Activated CD4-positive, alpha-beta memory T cell treated with anti-CD3 and anti-CD28 coated beads, Interleukin-2, amount 10 ng/mL, durations not matched to agents 7 days and 5 days (primary cell): ENCODE measurements around the gene KLHL26. TPM values are rescaled to one million over a fixed set of nuclear protein-coding genes. Genes with fewer than 3 reads are reported as not detected.

ENCODE experiments used
- CTCF ChIA-PET: fragments of 350-600 bp; sonication (Branson Sonifier 250); formaldehyde crosslinking; loops from one replicate; lab custom pipeline; 2021; ENCODE audit warnings: antibody characterized with exemption, inconsistent platforms; lab: Charles Lee
- POLR2A ChIA-PET: fragments of 350-600 bp; sonication (Branson Sonifier 250); formaldehyde crosslinking; loops from one replicate; lab custom pipeline; 2021; ENCODE audit warnings: antibody characterized with exemption; lab: Charles Lee
- DNase-seq: peaks from one replicate; pipeline ENCODE4 v3.0.0-alpha.2; 2020
- H3K27ac Mint-ChIP-seq: one replicate; pipeline ENCODE4 v1.8.0; 2021; ENCODE audit warnings: mild to moderate bottlenecking, mixed read lengths
- H3K27me3 Mint-ChIP-seq: one replicate; pipeline ENCODE4 v1.8.0; 2021; ENCODE audit warnings: mixed read lengths
- H3K36me3 Mint-ChIP-seq: one replicate; pipeline ENCODE4 v1.8.0; 2021; ENCODE audit warnings: low read depth, mixed read lengths
- H3K4me1 Mint-ChIP-seq: one replicate; pipeline ENCODE4 v1.8.0; 2021; ENCODE audit warnings: mixed read lengths
- H3K4me3 Mint-ChIP-seq: one replicate; pipeline ENCODE4 v1.8.0; 2021; ENCODE audit warnings: mild to moderate bottlenecking, mixed read lengths
- H3K9me3 Mint-ChIP-seq: one replicate; pipeline ENCODE4 v1.8.0; 2021; ENCODE audit warnings: mixed read lengths
- total RNA-seq, 2 experiments: library from RNA; stranded (reverse); gene quantifications; one replicate each; pipeline ENCODE4 v1.2.3, GENCODE V29; 2021

Gene KLHL26
- total RNA-seq, 2 experiments from 2014 or later: 10.8 to 11.0 TPM

- ChIA-PET POLR2A (interaction anchor here (1.1 to 2.0 kb wide), 3 partner anchors 64 to 284 kb away, joined by 3 to 4 read pairs (median 3); partner anchors contain the start of genes COPE, DDX49, FKBP8 and UBA52), CTCF (no interaction called here)
- Mint-ChIP-seq H3K27me3 (peaks cover 9% of the 10 kb centered on the region), H3K4me1 (peaks cover 37% of the 10 kb centered on the region), H3K27ac (peak overlapping the region; percentile 89), H3K9me3 (no peaks in the 10 kb centered on the region), H3K4me3 (peak overlapping the region; percentile 80), H3K36me3 (no peaks in the 10 kb centered on the region)
- no peak for DNase-seq
Measured at GRCh38 chr19:18635831-18636182, 1.0 kb upstream of the KLHL26 start.

GRCh38 chr19:18636183-18636968 is 452 bp upstream of the KLHL26 start:
- ChIA-PET POLR2A (no interaction called here), CTCF (no interaction called here)
- Mint-ChIP-seq H3K27me3 (peaks cover 9% of the 10 kb centered on the region), H3K36me3 (no peaks in the 10 kb centered on the region), H3K4me3 (peak overlapping the region; percentile 80), H3K27ac (peak overlapping the region; percentile 89), H3K4me1 (peaks cover 37% of the 10 kb centered on the region), H3K9me3 (no peaks in the 10 kb centered on the region)
- DNase-seq: peak; percentile 99

- CTCF ChIA-PET: no interaction called here
- Mint-ChIP-seq H3K4me1 (peaks cover 37% of the 10 kb centered on the region), H3K9me3 (no peaks in the 10 kb centered on the region), H3K27me3 (peaks cover 9% of the 10 kb centered on the region), H3K4me3 (peak overlapping the region; percentile 80), H3K27ac (peak overlapping the region; percentile 42), H3K36me3 (no peaks in the 10 kb centered on the region)
- DNase-seq: no peak
- POLR2A ChIA-PET: no interaction called here
Measured at GRCh38 chr19:18637673-18638630, 1.1 kb downstream of the KLHL26 start.

GRCh38 chr19:18639706-18640243 is 2.9 kb downstream of the KLHL26 start:
- H3K9me3 Mint-ChIP-seq: no peaks in the 10 kb centered on the region
- no peaks in the 10 kb centered on the region for H3K36me3 Mint-ChIP-seq
- ChIA-PET CTCF (interaction anchor here (0.6 to 1.5 kb wide), 4 partner anchors 45 to 350 kb away, joined by 3 to 4 read pairs (median 3); partner anchors contain the start of genes COPE, DDX49 and REX1BD), POLR2A (no interaction called here)
- no peak overlapping the region for H3K4me3 Mint-ChIP-seq
- no peak overlapping the region for H3K27ac Mint-ChIP-seq
- peaks cover 37% of the 10 kb centered on the region for H3K4me1 Mint-ChIP-seq
- no peak for DNase-seq
- peaks cover 3% of the 10 kb centered on the region for H3K27me3 Mint-ChIP-seq

- no peaks in the 10 kb centered on the region for H3K27me3 Mint-ChIP-seq
- no peak for DNase-seq
- ChIA-PET CTCF (interaction anchor here (0.7 kb wide), 1 partner anchor 153 kb away, joined by 3 read pairs; no protein-coding TSS in a partner anchor), POLR2A (interaction anchor here (0.8 kb wide), 1 partner anchor 187 kb away, joined by 4 read pairs; the partner anchor contains the start of gene UPF1)
- H3K9me3 Mint-ChIP-seq: no peaks in the 10 kb centered on the region
- peaks cover 6% of the 10 kb centered on the region for H3K4me1 Mint-ChIP-seq
- no peak overlapping the region for H3K4me3 Mint-ChIP-seq
- H3K36me3 Mint-ChIP-seq: no peaks in the 10 kb centered on the region
- no peak overlapping the region for H3K27ac Mint-ChIP-seq
Measured at GRCh38 chr19:18644196-18645034, 7.6 kb downstream of the KLHL26 start.

- Mint-ChIP-seq H3K27me3 (no peaks in the 10 kb centered on the region), H3K4me3 (no peak overlapping the region), H3K4me1 (peaks cover 3% of the 10 kb centered on the region), H3K9me3 (no peaks in the 10 kb centered on the region), H3K27ac (no peak overlapping the region), H3K36me3 (no peaks in the 10 kb centered on the region)
- ChIA-PET CTCF (interaction anchor here (0.7 kb wide), 1 partner anchor 154 kb away, joined by 3 read pairs; no protein-coding TSS in a partner anchor), POLR2A (interaction anchor here (0.8 kb wide), 1 partner anchor 186 kb away, joined by 4 read pairs; the partner anchor contains the start of gene UPF1)
- DNase-seq: no peak
Measured at GRCh38 chr19:18645035-18645511, 8.2 kb downstream of the KLHL26 start.

- DNase-seq: no peak
- Mint-ChIP-seq H3K27ac (no peak overlapping the region), H3K9me3 (no peaks in the 10 kb centered on the region), H3K36me3 (no peaks in the 10 kb centered on the region), H3K4me3 (no peak overlapping the region), H3K27me3 (no peaks in the 10 kb centered on the region), H3K4me1 (peaks cover 3% of the 10 kb centered on the region)
- CTCF ChIA-PET: no interaction called here
- POLR2A ChIA-PET: no interaction called here
Measured at GRCh38 chr19:18646535-18647370, 9.9 kb downstream of the KLHL26 start.

- ChIA-PET CTCF (no interaction called here), POLR2A (no interaction called here)
- Mint-ChIP-seq H3K27me3 (no peaks in the 10 kb centered on the region), H3K27ac (no peak overlapping the region), H3K9me3 (no peaks in the 10 kb centered on the region), H3K36me3 (no peaks in the 10 kb centered on the region), H3K4me3 (no peak overlapping the region), H3K4me1 (peaks cover 3% of the 10 kb centered on the region)
- no peak for DNase-seq
Measured at GRCh38 chr19:18647371-18647767, 10.5 kb downstream of the KLHL26 start.

GRCh38 chr19:18647807-18648206 is 11.0 kb downstream of the KLHL26 start:
- Mint-ChIP-seq H3K27me3 (no peaks in the 10 kb centered on the region), H3K4me3 (no peak overlapping the region), H3K27ac (no peak overlapping the region), H3K9me3 (no peaks in the 10 kb centered on the region), H3K4me1 (peaks cover 3% of the 10 kb centered on the region), H3K36me3 (no peaks in the 10 kb centered on the region)
- POLR2A ChIA-PET: no interaction called here
- no peak for DNase-seq
- CTCF ChIA-PET: no interaction called here

- ChIA-PET POLR2A (interaction anchor here (0.6 kb wide), 1 partner anchor 59 kb away, joined by 3 read pairs; no protein-coding TSS in a partner anchor), CTCF (no interaction called here)
- Mint-ChIP-seq H3K36me3 (no peaks in the 10 kb centered on the region), H3K4me3 (no peak overlapping the region), H3K27me3 (no peaks in the 10 kb centered on the region), H3K4me1 (peaks cover 3% of the 10 kb centered on the region), H3K27ac (no peak overlapping the region), H3K9me3 (no peaks in the 10 kb centered on the region)
- DNase-seq: no peak
Measured at GRCh38 chr19:18648973-18649315, 12.1 kb downstream of the KLHL26 start.

GRCh38 chr19:18649371-18650020 is 12.7 kb downstream of the KLHL26 start:
- H3K4me3 Mint-ChIP-seq: no peak overlapping the region
- H3K27ac Mint-ChIP-seq: no peak overlapping the region
- CTCF ChIA-PET: no interaction called here
- POLR2A ChIA-PET: no interaction called here
- H3K4me1 Mint-ChIP-seq: no peaks in the 10 kb centered on the region
- DNase-seq: no peak
- H3K36me3 Mint-ChIP-seq: no peaks in the 10 kb centered on the region
- no peaks in the 10 kb centered on the region for H3K27me3 Mint-ChIP-seq
- no peaks in the 10 kb centered on the region for H3K9me3 Mint-ChIP-seq
